Endodermal cell (in vitro differentiated cells): ENCODE results near the gene LIPC. TPM values are rescaled to one million over a fixed set of nuclear protein-coding genes. Genes with fewer than 3 reads are reported as not detected.

Source experiments
- DNase-seq: peaks from one replicate; pipeline ENCODE4 v3.0.0-alpha.2; 2017
- H3K27ac ChIP-seq: 2 replicates; pipeline ENCODE4 v1.5.1; 2013; ENCODE audit warnings: mild to moderate bottlenecking, low read depth, low read length, moderate library complexity
- H3K27me3 ChIP-seq: 2 replicates; pipeline ENCODE4 v1.6.1; 2013; ENCODE audit warnings: mild to moderate bottlenecking, low read length, moderate library complexity; ENCODE audit not compliant: insufficient read depth, control insufficient read depth, poor library complexity, severe bottlenecking
- H3K36me3 ChIP-seq: 2 replicates; pipeline ENCODE4 v1.7.0; 2013; ENCODE audit warnings: mild to moderate bottlenecking, low read length, moderate library complexity; ENCODE audit not compliant: control insufficient read depth, insufficient read depth
- H3K4me1 ChIP-seq: one replicate; pipeline ENCODE4 v1.7.0; 2013; ENCODE audit warnings: low read length; ENCODE audit not compliant: control insufficient read depth, insufficient read depth
- H3K4me3 ChIP-seq: 2 replicates; pipeline ENCODE4 v1.5.1; 2013; ENCODE audit warnings: mild to moderate bottlenecking, low read length, moderate library complexity
- H3K9ac ChIP-seq: 2 replicates; pipeline ENCODE4 v1.6.1; 2013; ENCODE audit warnings: mild to moderate bottlenecking, low read length, moderate library complexity; ENCODE audit not compliant: poor library complexity, severe bottlenecking; ENCODE audit errors: extremely low read depth
- H3K9me3 ChIP-seq: 2 replicates; pipeline ENCODE4 v1.6.1; 2013; ENCODE audit warnings: mild to moderate bottlenecking, low read length, moderate library complexity; ENCODE audit not compliant: control insufficient read depth
- H3K27ac Mint-ChIP-seq: 2 replicates; pipeline ENCODE4 v1.8.0; 2020; ENCODE audit warnings: mixed read lengths
- H3K27me3 Mint-ChIP-seq: 2 replicates; pipeline ENCODE4 v1.8.0; 2021; ENCODE audit warnings: mild to moderate bottlenecking, mixed read lengths; ENCODE audit not compliant: insufficient read depth
- H3K36me3 Mint-ChIP-seq: 2 replicates; pipeline ENCODE4 v1.8.0; 2020; ENCODE audit warnings: low read depth, mixed read lengths
- H3K4me1 Mint-ChIP-seq: 2 replicates; pipeline ENCODE4 v1.8.0; 2020; ENCODE audit warnings: mixed read lengths
- H3K4me3 Mint-ChIP-seq: 2 replicates; pipeline ENCODE4 v1.8.0; 2020; ENCODE audit warnings: mild to moderate bottlenecking, moderate library complexity, mixed read lengths
- H3K9me3 Mint-ChIP-seq: 2 replicates; pipeline ENCODE4 v1.8.0; 2020; ENCODE audit warnings: mild to moderate bottlenecking, mixed read lengths
- CTCF ChIP-seq: fragments of 200-600 bp; sonication (generic); conservative IDR thresholded peaks from 2 replicates; pipeline ENCODE4 v1.5.0; 2021; ENCODE audit warnings: antibody characterized with exemption, mild to moderate bottlenecking
- WGBS, 2 experiments: methylation state at CpG; one replicate each; pipeline versions ENCODE4 v1.1.5 to v1.1.7; 2013; ENCODE audit warnings: missing lambda C conversion rate in 2 of 2, mixed read lengths in 1 of 2; ENCODE audit not compliant: insufficient coverage in 1 of 2, insufficient read length in 1 of 2; 5-methylcytosine and 5-hydroxymethylcytosine counted together
- total RNA-seq, 2 donors: library from RNA; stranded (reverse); fragmentation: NEBNext Ultra II Directional in 1 of 2; extraction: Animal tissue kit (Norgen Biotek cat#: 25700) in 1 of 2; gene quantifications; 2 replicates in 1 of 2; 3 replicates in 1 of 2; pipeline ENCODE4 v1.2.1, GENCODE V29; 2021

Gene LIPC
- total RNA-seq, 2 donors from 2014 or later: not detected

- H3K4me1 Mint-ChIP-seq: peaks cover 11% of the 10 kb centered on the region
- no peak overlapping the region for H3K9ac ChIP-seq
- no peaks in the 10 kb centered on the region for H3K27me3 Mint-ChIP-seq
- H3K27me3 ChIP-seq: no peaks in the 10 kb centered on the region
- no peak overlapping the region for H3K27ac Mint-ChIP-seq
- no peaks in the 10 kb centered on the region for H3K36me3 ChIP-seq
- no peak for DNase-seq
- H3K4me1 ChIP-seq: peaks cover 13% of the 10 kb centered on the region
- H3K36me3 Mint-ChIP-seq: no peaks in the 10 kb centered on the region
- no peak for TF ChIP-seq CTCF
- 93 to 96% methylated on average over 3 of the region's 3 CpGs for WGBS, 2 experiments
- no peak overlapping the region for H3K4me3 ChIP-seq
- no peak overlapping the region for H3K4me3 Mint-ChIP-seq
- H3K27ac ChIP-seq: no peak overlapping the region
- H3K9me3 Mint-ChIP-seq: peaks cover 7% of the 10 kb centered on the region
- peaks cover 6% of the 10 kb centered on the region for H3K9me3 ChIP-seq
These were observed 150.4 kb downstream of the LIPC start for GRCh38 chr15:58582160-58582559.

DNA sequence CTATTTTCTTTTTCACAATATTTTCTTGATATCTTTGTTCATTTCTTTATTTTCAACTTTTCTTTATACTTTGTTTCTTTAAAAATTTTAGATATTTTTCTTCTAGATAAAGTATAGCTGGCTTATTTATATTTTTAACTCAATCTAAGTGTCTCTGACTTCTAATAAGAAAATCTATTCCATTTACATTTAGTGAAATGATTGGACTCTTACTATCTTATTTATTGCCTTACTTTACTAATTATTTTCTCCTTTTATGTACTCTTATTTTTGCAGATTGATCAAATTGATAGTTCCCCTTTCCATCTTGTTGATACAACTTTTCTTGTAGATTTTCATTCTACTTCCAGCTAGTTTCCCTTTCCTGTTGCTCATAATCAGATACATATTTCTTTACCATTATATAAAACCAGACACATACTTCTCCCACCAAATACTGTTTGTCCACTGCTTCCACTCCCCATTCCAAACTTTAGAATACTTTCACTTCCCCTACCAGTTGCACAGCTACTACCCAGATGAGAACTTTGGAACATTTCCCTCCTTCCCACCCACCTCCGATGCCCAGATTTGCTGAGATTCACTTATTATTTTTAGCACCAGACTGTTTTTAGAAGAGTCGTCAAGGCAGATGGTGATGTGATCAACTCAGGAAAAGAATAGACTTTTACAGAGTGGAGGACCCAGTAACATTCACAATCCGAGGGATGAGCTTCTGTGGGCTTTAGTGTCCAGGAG is 151.5 kb downstream of the LIPC start:
- Histone ChIP-seq H3K36me3 (no peaks in the 10 kb centered on the region), H3K4me3 (no peak overlapping the region), H3K9ac (no peak overlapping the region), H3K27me3 (no peaks in the 10 kb centered on the region), H3K4me1 (peaks cover 13% of the 10 kb centered on the region), H3K27ac (no peak overlapping the region), H3K9me3 (peaks cover 6% of the 10 kb centered on the region)
- H3K9me3 Mint-ChIP-seq: peaks cover 7% of the 10 kb centered on the region
- no peaks in the 10 kb centered on the region for H3K36me3 Mint-ChIP-seq
- no peak for TF ChIP-seq CTCF
- no peaks in the 10 kb centered on the region for H3K27me3 Mint-ChIP-seq
- DNase-seq: no peak
- H3K4me1 Mint-ChIP-seq: peaks cover 11% of the 10 kb centered on the region
- H3K4me3 Mint-ChIP-seq: no peak overlapping the region
- WGBS, 2 experiments: 96 to 100% methylated on average over 3 of the region's 3 CpGs
- H3K27ac Mint-ChIP-seq: no peak overlapping the region

GRCh38 chr15:58584789-58585461 is 153.1 kb downstream of the LIPC start:
- no peaks in the 10 kb centered on the region for H3K27me3 ChIP-seq
- no peak overlapping the region for H3K9ac ChIP-seq
- no peaks in the 10 kb centered on the region for H3K36me3 ChIP-seq
- H3K27ac Mint-ChIP-seq: no peak overlapping the region
- H3K36me3 Mint-ChIP-seq: no peaks in the 10 kb centered on the region
- no peak for TF ChIP-seq CTCF
- peaks cover 12% of the 10 kb centered on the region for H3K4me1 Mint-ChIP-seq
- H3K4me3 Mint-ChIP-seq: no peak overlapping the region
- no peaks in the 10 kb centered on the region for H3K27me3 Mint-ChIP-seq
- no peak overlapping the region for H3K27ac ChIP-seq
- peaks cover 6% of the 10 kb centered on the region for H3K9me3 ChIP-seq
- H3K4me1 ChIP-seq: peaks cover 13% of the 10 kb centered on the region
- H3K4me3 ChIP-seq: no peak overlapping the region
- H3K9me3 Mint-ChIP-seq: peaks cover 7% of the 10 kb centered on the region
- WGBS, 2 experiments: 84 to 86% methylated on average over 4 to 6 of the region's 6 CpGs
- DNase-seq: no peak
